ENCODE measurements around the gene UBE2Q2. TPM values are rescaled to one million over a fixed set of nuclear protein-coding genes. Genes with fewer than 3 reads are reported as not detected.

UBE2Q2 gene
- total RNA-seq, 1 donor: 70.4 TPM

DNA sequence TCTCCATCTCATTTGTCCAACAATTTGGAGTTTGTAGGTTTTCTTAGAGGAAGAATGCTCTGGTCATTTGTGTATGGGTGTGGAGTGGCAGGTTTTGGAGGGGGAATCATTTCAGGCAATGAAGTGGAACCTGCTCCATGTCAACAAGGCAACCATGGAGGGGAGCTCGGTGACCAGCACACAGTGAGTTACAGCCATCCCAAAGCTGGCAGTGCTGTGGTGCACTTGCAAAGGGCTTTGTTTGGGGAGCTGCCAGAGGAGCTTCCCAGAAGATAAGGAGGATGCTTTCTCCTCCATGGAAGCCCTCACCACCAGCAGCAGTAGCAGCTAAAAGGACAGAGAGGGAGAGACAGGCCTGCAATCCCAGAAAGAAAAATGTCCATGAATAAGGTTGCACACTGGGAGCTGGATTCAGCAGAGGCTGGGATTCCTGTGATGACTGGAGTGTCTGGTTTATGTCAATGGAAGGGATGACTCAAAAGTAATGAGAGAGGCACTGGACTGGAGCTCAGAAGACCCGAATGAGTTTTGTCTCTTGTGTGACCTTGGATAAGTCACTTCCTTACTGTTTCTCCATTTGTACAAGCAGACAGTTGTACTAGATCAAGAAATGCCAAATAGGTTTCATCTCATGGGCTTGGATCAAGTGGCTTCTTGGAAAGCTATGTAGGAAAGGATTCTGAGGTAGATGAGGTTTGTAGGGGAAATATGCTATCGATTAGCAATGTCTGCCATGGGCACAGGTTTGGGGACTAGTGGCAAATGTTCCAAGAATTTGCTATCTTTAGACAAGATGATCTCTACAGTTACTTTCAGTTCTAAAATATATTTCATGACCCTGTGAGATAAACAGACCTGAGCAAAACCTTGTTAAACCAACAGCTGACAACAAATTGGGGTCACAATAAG lies 27.2 kb upstream of the UBE2Q2 start:
- TF ChIP-seq, protein P1, sequence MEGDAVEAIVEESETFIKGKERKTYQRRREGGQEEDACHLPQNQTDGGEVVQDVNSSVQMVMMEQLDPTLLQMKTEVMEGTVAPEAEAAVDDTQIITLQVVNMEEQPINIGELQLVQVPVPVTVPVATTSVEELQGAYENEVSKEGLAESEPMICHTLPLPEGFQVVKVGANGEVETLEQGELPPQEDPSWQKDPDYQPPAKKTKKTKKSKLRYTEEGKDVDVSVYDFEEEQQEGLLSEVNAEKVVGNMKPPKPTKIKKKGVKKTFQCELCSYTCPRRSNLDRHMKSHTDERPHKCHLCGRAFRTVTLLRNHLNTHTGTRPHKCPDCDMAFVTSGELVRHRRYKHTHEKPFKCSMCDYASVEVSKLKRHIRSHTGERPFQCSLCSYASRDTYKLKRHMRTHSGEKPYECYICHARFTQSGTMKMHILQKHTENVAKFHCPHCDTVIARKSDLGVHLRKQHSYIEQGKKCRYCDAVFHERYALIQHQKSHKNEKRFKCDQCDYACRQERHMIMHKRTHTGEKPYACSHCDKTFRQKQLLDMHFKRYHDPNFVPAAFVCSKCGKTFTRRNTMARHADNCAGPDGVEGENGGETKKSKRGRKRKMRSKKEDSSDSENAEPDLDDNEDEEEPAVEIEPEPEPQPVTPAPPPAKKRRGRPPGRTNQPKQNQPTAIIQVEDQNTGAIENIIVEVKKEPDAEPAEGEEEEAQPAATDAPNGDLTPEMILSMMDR (IDR thresholded peaks at IDR 0.05; ENCODE audit: insufficient read depth, low read depth, low read length): no peak
- DNase-seq (ENCODE audit: low read depth): peak; percentile 64

DNA sequence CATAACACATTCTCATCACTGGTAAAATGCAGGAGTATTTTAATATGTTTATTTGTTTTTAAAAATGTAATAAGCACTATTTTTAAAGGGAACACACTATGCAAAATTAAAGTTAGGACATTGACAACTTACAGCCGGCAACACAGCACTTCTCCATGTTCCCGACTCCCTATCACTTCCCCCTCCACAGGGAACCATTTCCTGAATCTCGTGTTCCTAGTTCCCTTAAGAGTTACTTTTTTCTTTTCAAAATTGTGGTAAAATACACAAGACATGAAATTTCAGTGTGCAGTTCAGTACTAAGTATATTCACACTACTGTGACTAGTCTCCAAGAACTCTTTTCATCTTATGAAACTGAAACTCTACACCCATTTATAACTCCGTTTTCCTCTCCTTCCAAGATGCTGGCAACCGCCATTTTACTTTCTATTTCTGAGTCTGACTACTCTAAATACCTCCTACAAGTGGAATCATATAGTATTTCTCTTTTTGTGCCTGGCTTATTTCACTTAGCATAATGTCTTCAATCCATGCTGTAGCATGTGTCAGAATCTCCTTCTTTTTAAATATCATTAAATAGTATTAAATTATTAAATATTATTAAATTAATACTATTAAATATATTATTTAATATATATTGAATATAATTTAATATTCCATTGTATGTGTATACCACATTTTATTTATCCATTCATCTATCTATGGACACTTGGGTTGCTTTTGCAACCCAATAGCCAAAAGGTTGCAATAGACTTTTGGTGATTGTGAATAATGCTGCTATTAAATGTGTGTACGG lies 25.9 kb upstream of the UBE2Q2 start:
- peak overlapping the region; percentile 28 for H3K4me3 ChIP-seq (ENCODE audit: low read depth, low read length)
- peak; percentile 28 for DNase-seq (ENCODE audit: low read depth)
- TF ChIP-seq, protein P1 (IDR thresholded peaks at IDR 0.05; ENCODE audit: insufficient read depth, low read depth, low read length): no peak

More for the DNA sequence above, 27.2 kb upstream of the UBE2Q2 start:
- H3K4me3 ChIP-seq (ENCODE audit: low read depth, low read length): no peak overlapping the region

DNA sequence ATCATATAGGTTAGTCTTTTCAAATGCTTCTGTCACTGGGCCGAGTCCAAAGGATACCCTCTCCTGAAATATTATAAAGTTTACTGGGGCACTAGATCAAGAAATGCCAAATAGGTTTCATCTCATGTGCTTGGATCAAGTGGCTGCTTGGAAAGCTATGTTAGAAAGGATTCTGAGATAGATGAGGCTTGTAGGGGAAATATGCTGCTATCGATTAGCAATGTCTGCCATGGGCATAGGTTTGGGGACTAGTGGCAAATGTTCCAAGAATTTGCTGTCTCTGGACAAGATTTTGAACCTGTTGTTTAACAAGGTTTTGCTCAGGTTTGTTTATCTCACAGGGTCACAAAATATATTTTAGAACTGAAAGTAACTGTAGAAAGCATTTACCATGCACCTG lies 23.0 kb upstream of the UBE2Q2 start:
- TF ChIP-seq, protein P1 (IDR thresholded peaks at IDR 0.05; ENCODE audit: insufficient read depth, low read depth, low read length): no peak
- H3K4me3 ChIP-seq (ENCODE audit: low read depth, low read length): no peak overlapping the region
- DNase-seq (ENCODE audit: low read depth): no peak

DNA sequence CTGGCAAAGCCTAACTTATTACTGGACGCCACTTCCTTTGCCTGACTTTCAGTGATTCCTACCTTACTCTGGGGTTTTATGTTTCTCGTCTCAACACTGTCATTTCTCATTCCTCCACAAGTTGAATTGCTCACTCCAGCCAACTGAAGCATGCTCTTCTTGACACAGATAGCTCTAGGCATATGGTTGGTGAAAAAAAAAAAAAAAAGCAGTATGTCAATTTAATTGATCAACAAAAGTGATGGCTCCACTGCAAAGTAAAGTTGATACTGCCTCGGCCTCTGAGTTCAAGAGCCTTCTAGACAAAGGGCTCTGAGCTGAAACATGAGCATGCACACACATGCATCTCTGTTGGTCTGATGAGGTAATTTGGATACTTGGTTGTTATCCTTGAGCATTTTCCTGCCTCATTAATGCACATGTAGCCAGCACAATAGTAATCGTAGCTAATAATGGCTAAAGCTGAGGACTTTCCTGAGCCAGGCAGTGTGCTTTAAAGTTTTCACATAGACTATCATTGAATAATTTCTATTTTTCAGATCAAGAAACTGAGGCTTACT lies 21.4 kb upstream of the UBE2Q2 start:
- no peak for DNase-seq (ENCODE audit: low read depth)
- H3K4me3 ChIP-seq (ENCODE audit: low read depth, low read length): no peak overlapping the region
- TF ChIP-seq, protein P1 (IDR thresholded peaks at IDR 0.05; ENCODE audit: insufficient read depth, low read depth, low read length): no peak

DNA sequence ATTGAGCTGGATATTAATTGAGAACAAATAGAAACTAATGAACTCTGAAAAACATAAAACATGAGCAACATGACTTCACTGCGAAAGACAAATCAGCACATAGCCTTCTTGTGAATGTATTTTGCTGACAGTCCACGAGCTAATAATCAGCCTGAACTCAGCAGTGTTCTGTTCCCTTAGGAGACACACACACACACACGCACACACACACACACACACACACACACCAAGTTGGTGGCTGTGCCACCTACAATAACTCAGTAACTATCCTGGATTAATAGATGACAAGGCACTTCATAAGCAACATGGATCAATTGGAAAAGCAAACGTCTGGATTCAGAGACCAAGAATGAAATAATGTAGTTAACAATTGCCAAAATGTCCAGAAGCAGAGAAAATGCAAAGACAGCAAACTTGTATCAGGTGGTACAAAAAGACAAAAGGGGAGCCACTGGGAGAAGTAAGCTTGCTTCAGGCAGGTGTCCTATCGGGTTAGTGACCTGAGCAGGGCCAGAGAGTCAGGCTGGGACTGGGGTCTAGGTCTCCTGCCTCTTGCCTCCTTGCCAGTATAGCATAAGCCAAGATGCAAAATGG lies 20.5 kb upstream of the UBE2Q2 start:
- no peak for DNase-seq (ENCODE audit: low read depth)
- TF ChIP-seq, protein P1 (IDR thresholded peaks at IDR 0.05; ENCODE audit: insufficient read depth, low read depth, low read length): no peak
- no peak overlapping the region for H3K4me3 ChIP-seq (ENCODE audit: low read depth, low read length)

DNA sequence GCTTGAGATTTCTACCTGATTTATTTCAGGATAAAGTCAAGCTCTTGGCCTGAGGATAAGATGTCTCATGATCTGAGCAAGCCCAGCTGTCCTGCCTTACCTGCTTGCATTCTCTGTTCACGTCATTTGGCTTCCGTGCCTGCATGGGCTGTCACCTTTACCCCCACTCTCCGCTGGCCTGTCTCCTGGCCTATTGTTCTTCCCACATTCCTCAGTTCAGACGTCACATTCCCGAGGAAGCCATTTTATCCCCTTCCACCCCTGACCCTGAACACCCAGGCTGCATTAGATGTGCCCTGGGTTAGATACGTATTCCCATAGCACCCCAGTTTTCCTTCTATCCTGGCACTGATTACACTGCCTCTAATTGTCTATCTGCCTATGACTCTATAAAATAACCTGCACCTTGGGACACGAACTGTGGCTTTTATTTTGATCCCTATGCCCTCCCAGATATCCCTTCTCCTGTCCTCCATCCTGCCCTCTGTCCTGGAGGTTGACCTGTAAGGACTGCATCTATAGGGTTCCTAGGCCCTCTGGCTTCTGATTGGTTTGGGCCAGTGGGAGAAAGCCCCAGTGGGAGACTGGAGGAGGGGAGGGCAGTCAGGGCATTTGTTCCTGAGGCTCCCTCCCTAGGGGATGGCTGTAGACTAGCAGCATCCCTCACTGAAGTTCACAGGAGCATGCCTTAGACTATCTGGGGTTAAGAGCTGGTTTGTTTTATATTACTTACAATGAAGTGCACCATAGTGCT lies 19.2 kb upstream of the UBE2Q2 start:
- TF ChIP-seq, protein P1 (IDR thresholded peaks at IDR 0.05; ENCODE audit: insufficient read depth, low read depth, low read length): no peak
- no peak overlapping the region for H3K4me3 ChIP-seq (ENCODE audit: low read depth, low read length)
- DNase-seq (ENCODE audit: low read depth): no peak
